Body of pancreas (tissue), 4 donors: ENCODE results near the gene TLR2. TPM values are rescaled to one million over a fixed set of nuclear protein-coding genes. Genes with fewer than 3 reads are reported as not detected.
A peak's percentile ranks its signal among the peaks of the same experiment; 100 is the strongest.

ENCODE experiments used
- ATAC-seq: fragments of 150-250 bp; one replicate; pipeline ENCODE4 v1.9.1; 2016
- DNase-seq, 4 donors: peaks; one replicate each; pipeline ENCODE4 v3.0.0-alpha.2; 2019
- H3K27ac ChIP-seq, 4 donors: fragments of 200-600 bp; sonication (generic); 1 replicate in 3 of 4; 2 replicates in 1 of 4; pipeline versions ENCODE4 v1.5.1 to v1.6.1; 2016 to 2019; ENCODE audit warnings: mild to moderate bottlenecking in 1 of 4, mixed read lengths in 1 of 4, moderate library complexity in 1 of 4
- H3K27me3 ChIP-seq, 2 donors: fragments of 200-600 bp; sonication (generic); one replicate each; pipeline ENCODE4 v1.6.0; 2016; ENCODE audit warnings: mild to moderate bottlenecking in 1 of 2
- H3K36me3 ChIP-seq, 2 donors: fragments of 200-600 bp; sonication (generic); replicated peaks in 1 of 2; 2 replicates each; pipeline ENCODE4 v1.5.1; 2016; ENCODE audit warnings: low read depth in 2 of 2; ENCODE audit not compliant: insufficient read depth in 1 of 2
- H3K4me1 ChIP-seq: fragments of 200-600 bp; sonication (generic); one replicate; pipeline ENCODE4 v1.6.0; 2016
- H3K4me3 ChIP-seq, 2 donors: fragments of 200-600 bp; sonication (generic); 1 replicate in 1 of 2; 2 replicates in 1 of 2; pipeline ENCODE4 v1.5.1; 2016 to 2019
- H3K9me3 ChIP-seq, 3 donors: fragments of 200-600 bp; sonication (generic); 1 replicate in 2 of 3; 2 replicates in 1 of 3; pipeline ENCODE4 v1.5.1; 2016
- CTCF ChIP-seq, 7 experiments: fragments of 450-650 bp in 4 of 7; fragments of 200-600 bp in 3 of 7; sonication (generic) in 3 of 7; IDR thresholded peaks; one replicate each; pipeline ENCODE4 v1.5.1; 2016 to 2019; ENCODE audit warnings: antibody characterized with exemption in 7 of 7
- POLR2A ChIP-seq, 3 donors: fragments of 450-650 bp; IDR thresholded peaks; one replicate each; pipeline ENCODE4 v1.6.1; 2016; ENCODE audit warnings: antibody characterized with exemption in 3 of 3, mild to moderate bottlenecking in 2 of 3
- WGBS, 2 donors: methylation state at CpG; one replicate each; pipeline ENCODE4 v1.1.5; 2017; 5-methylcytosine and 5-hydroxymethylcytosine counted together
- intact Hi-C: fragments of 100-400 bp; cut with DNase I; formaldehyde crosslinking; loops from one replicate; pipeline ENCODE4 v1.15.1; 2023
- total RNA-seq, 2 donors: library from RNA; depleted of rRNA; stranded (reverse); fragments of >200 nt; gene quantifications; one replicate each; pipeline ENCODE4 v1.1.0, GENCODE V29; 2016

The TLR2 gene
- total RNA-seq, 2 donors from 2014 or later, result 9.9 to 15.8 TPM

- ATAC-seq, result no peak
- no peaks in the 10 kb centered on the region for H3K27me3 ChIP-seq
- no peak for TF ChIP-seq POLR2A (IDR thresholded peaks at IDR 0.05)
- no peak for TF ChIP-seq CTCF (IDR thresholded peaks at IDR 0.05)
Observed at GRCh38 chr4:153725136-153725830, 41.2 kb downstream of the TLR2 start.

DNA sequence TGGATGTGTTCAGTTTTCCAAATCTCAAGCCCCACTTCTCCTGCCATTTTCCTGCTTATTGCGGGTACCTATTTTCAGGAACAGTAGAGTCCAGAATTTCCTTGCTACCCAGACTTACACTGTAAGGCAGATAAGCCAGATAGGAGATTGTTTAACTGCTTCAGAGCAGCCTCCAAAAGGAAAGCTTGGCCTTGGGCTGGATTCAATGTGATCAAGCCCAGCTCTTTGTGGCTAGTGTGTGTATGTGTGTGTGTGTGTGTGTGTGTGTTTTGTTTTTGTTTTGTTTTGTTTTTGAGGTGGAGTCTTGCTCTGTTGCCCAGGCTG lies 41.7 kb downstream of the TLR2 start:
- no peaks in the 10 kb centered on the region for H3K36me3 ChIP-seq
- ATAC-seq (no peak), DNase-seq (no peak)
- H3K27me3 ChIP-seq, result no peaks in the 10 kb centered on the region
- TF ChIP-seq POLR2A (IDR thresholded peaks at IDR 0.05) (no peak), CTCF (IDR thresholded peaks at IDR 0.05) (no peak)
- 88 to 92% methylated on average over 1 of the region's 1 CpG for WGBS, 2 donors
- no peaks in the 10 kb centered on the region for H3K9me3 ChIP-seq
- intact Hi-C loops, result no loop called here
- no peak overlapping the region for H3K27ac ChIP-seq
- no peak overlapping the region for H3K4me3 ChIP-seq
- H3K4me1 ChIP-seq, result no peaks in the 10 kb centered on the region

More at GRCh38 chr4:153725136-153725830, 41.2 kb downstream of the TLR2 start:
- H3K9me3 ChIP-seq, result no peaks in the 10 kb centered on the region
- no peak overlapping the region for H3K4me3 ChIP-seq
- DNase-seq, result no peak
- H3K36me3 ChIP-seq, result no peaks in the 10 kb centered on the region
- intact Hi-C loops, result no loop called here
- WGBS, 2 donors, result 90 to 93% methylated on average over 5 of the region's 5 CpGs
- H3K4me1 ChIP-seq, result no peaks in the 10 kb centered on the region
- H3K27ac ChIP-seq, result no peak overlapping the region

GRCh38 chr4:153728151-153728550 lies 44.1 kb downstream of the TLR2 start:
- DNase-seq (no peak), ATAC-seq (no peak)
- Histone ChIP-seq H3K9me3 (no peaks in the 10 kb centered on the region), H3K36me3 (no peaks in the 10 kb centered on the region), H3K27me3 (no peaks in the 10 kb centered on the region), H3K4me3 (no peak overlapping the region), H3K27ac (no peak overlapping the region), H3K4me1 (no peaks in the 10 kb centered on the region)
- TF ChIP-seq POLR2A (IDR thresholded peaks at IDR 0.05) (no peak), CTCF (IDR thresholded peaks at IDR 0.05) (no peak)
- intact Hi-C loops, result no loop called here
- WGBS, 2 donors, result 82 to 83% methylated on average over 5 of the region's 5 CpGs

DNA sequence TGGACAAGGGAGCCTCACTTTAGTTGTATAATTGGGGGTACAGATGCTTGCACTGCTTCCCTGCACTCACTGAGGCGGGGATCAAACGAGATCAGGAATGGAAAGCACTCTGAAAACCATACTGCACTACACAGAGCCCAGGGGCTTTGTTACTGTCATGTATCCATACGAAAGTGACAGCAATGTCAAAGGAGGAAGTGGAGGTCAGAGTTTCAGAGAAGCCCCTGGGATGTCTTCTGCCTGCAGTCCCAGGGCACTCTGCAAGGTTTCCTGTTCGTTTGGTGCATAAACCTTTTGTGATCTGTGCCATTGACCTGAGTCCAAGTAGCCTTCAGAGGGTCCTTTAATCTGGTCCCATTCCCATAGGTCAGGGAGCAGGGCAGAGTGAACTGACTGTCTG lies 44.6 kb downstream of the TLR2 start:
- Histone ChIP-seq H3K27ac (no peak overlapping the region), H3K9me3 (no peaks in the 10 kb centered on the region), H3K36me3 (no peaks in the 10 kb centered on the region), H3K4me3 (no peak overlapping the region), H3K27me3 (no peaks in the 10 kb centered on the region), H3K4me1 (no peaks in the 10 kb centered on the region)
- TF ChIP-seq POLR2A (IDR thresholded peaks at IDR 0.05) (no peak), CTCF (IDR thresholded peaks at IDR 0.05) (no peak)
- intact Hi-C loops, result no loop called here
- no peak for ATAC-seq
- WGBS, 2 donors, result 57 to 84% methylated on average over 4 of the region's 4 CpGs
- DNase-seq, result no peak

GRCh38 chr4:153729895-153730294 lies 45.8 kb downstream of the TLR2 start:
- no peak overlapping the region for H3K4me3 ChIP-seq
- H3K4me1 ChIP-seq, result no peaks in the 10 kb centered on the region
- DNase-seq (no peak), ATAC-seq (no peak)
- TF ChIP-seq CTCF (IDR thresholded peaks at IDR 0.05) (no peak), POLR2A (IDR thresholded peaks at IDR 0.05) (no peak)
- H3K9me3 ChIP-seq, result no peaks in the 10 kb centered on the region
- no peaks in the 10 kb centered on the region for H3K36me3 ChIP-seq
- WGBS, 2 donors, result 65 to 78% methylated on average over 2 of the region's 2 CpGs
- intact Hi-C loops, result no loop called here
- H3K27me3 ChIP-seq, result no peaks in the 10 kb centered on the region
- peak overlapping the region in 1 of 4 donors; percentile 26 for H3K27ac ChIP-seq
